IMR-90 (cell line): ENCODE data around the gene LRP1B. TPM values are rescaled to one million over a fixed set of nuclear protein-coding genes. Genes with fewer than 3 reads are reported as not detected.

Source experiments
- ATAC-seq: fragments of 200-7000 bp; cut with Tn5 transposase; 2 replicates; pipeline ENCODE4 v1.9.1; 2020; ENCODE audit warnings: low read depth, mild to moderate bottlenecking, moderate library complexity
- BruUV-seq: library from RNA; stranded (reverse); fragments of 400-500 nt; replicated peaks from 2 replicates; lab custom pipeline; 2021; lab: Mats Ljungman, UMichigan
- CTCF ChIA-PET: fragments of 300-600 bp; formaldehyde crosslinking; extraction: SDS; loops from one replicate; lab custom pipeline; 2021; ENCODE audit warnings: antibody characterized with exemption; lab: Yijun Ruan, JAX
- POLR2A ChIA-PET: fragments of 300-600 bp; sonication (Branson Sonifier 250); formaldehyde crosslinking; loops from one replicate; lab custom pipeline; 2022; ENCODE audit warnings: antibody characterized with exemption; ENCODE audit not compliant: unreplicated experiment; lab: Charles Lee
- DNase-seq: peaks from one replicate; pipeline ENCODE4 v3.0.0; 2013
- H2AFZ ChIP-seq: replicated peaks from 2 replicates; pipeline ENCODE3; 2013; ENCODE audit warnings: low read length, mild to moderate bottlenecking; ENCODE audit not compliant: poor library complexity
- H2AK5ac ChIP-seq: 2 replicates; pipeline ENCODE4 v1.6.1; 2013; ENCODE audit warnings: low read depth, low read length, inconsistent platforms
- H2AK9ac ChIP-seq: replicated peaks from 2 replicates; pipeline ENCODE3; 2013; ENCODE audit warnings: mild to moderate bottlenecking, low read depth, low read length, moderate library complexity; ENCODE audit not compliant: poor library complexity
- H2BK120ac ChIP-seq: 2 replicates; pipeline ENCODE4 v1.6.1; 2013; ENCODE audit warnings: low read depth, low read length, inconsistent platforms
- H2BK15ac ChIP-seq: 3 replicates; pipeline ENCODE4 v1.6.1; 2013; ENCODE audit warnings: low read depth, low read length, inconsistent platforms
- H2BK20ac ChIP-seq: 2 replicates; pipeline ENCODE4 v1.6.1; 2013; ENCODE audit warnings: low read depth, mild to moderate bottlenecking, inconsistent platforms, low read length, moderate library complexity
- H2BK5ac ChIP-seq: 2 replicates; pipeline ENCODE4 v1.6.1; 2013; ENCODE audit warnings: mild to moderate bottlenecking, low read depth, low read length, inconsistent platforms; ENCODE audit not compliant: poor library complexity, severe bottlenecking
- H3K14ac ChIP-seq: replicated peaks from 2 replicates; pipeline ENCODE4 v1.6.1; 2013; ENCODE audit warnings: low read depth, low read length, inconsistent platforms
- H3K18ac ChIP-seq: 2 replicates; pipeline ENCODE4 v1.6.1; 2013; ENCODE audit warnings: low read depth, low read length, control low read depth
- H3K23ac ChIP-seq: 2 replicates; pipeline ENCODE4 v1.6.1; 2013; ENCODE audit warnings: low read depth, low read length, inconsistent platforms
- H3K27ac ChIP-seq: 2 replicates; pipeline ENCODE4 v1.5.1; 2013; ENCODE audit warnings: mild to moderate bottlenecking, control low read depth, low read length; ENCODE audit not compliant: insufficient read depth
- H3K27me3 ChIP-seq: 2 replicates; pipeline ENCODE4 v1.6.1; 2013; ENCODE audit warnings: low read length; ENCODE audit not compliant: control insufficient read depth, insufficient read depth
- H3K36me3 ChIP-seq: 2 replicates; pipeline ENCODE4 v1.6.1; 2013; ENCODE audit warnings: low read length, mixed read lengths; ENCODE audit not compliant: control insufficient read depth, insufficient read depth
- H3K4ac ChIP-seq: 2 replicates; pipeline ENCODE4 v1.6.1; 2013; ENCODE audit warnings: low read depth, low read length, inconsistent platforms
- H3K4me1 ChIP-seq: 2 replicates; pipeline ENCODE4 v1.6.1; 2013; ENCODE audit warnings: low read length, mixed read lengths; ENCODE audit not compliant: control insufficient read depth, insufficient read depth
- H3K4me2 ChIP-seq: 2 replicates; pipeline ENCODE4 v1.6.1; 2013; ENCODE audit warnings: low read depth, mild to moderate bottlenecking, control low read depth, low read length, moderate library complexity
- H3K4me3 ChIP-seq: 2 replicates; pipeline ENCODE4 v1.5.1; 2013; ENCODE audit warnings: low read depth, mild to moderate bottlenecking, control low read depth, low read length, moderate library complexity; ENCODE audit not compliant: insufficient read depth
- H3K56ac ChIP-seq: 2 replicates; pipeline ENCODE4 v1.6.1; 2013; ENCODE audit warnings: low read length, inconsistent platforms; ENCODE audit not compliant: insufficient read depth; ENCODE audit errors: extremely low read depth
- H3K79me1 ChIP-seq, 2 experiments: 2 replicates each; pipeline ENCODE4 v1.6.1; 2013; ENCODE audit warnings: low read length in 2 of 2, inconsistent platforms in 1 of 2, low read depth in 1 of 2
- H3K9ac ChIP-seq: 2 replicates; pipeline ENCODE4 v1.6.1; 2013; ENCODE audit warnings: low read depth, low read length, control low read depth
- H3K9me1 ChIP-seq: 2 replicates; pipeline ENCODE4 v1.6.1; 2013; ENCODE audit warnings: low read length, inconsistent platforms; ENCODE audit not compliant: insufficient read depth
- H3K9me3 ChIP-seq: 2 replicates; pipeline ENCODE4 v1.6.1; 2013; ENCODE audit warnings: low read length; ENCODE audit not compliant: control insufficient read depth, insufficient read depth
- H4K20me1 ChIP-seq: 2 replicates; pipeline ENCODE4 v1.6.1; 2013; ENCODE audit warnings: low read length, inconsistent platforms; ENCODE audit not compliant: insufficient read depth
- H4K5ac ChIP-seq: 2 replicates; pipeline ENCODE4 v1.6.1; 2013; ENCODE audit warnings: mild to moderate bottlenecking, low read depth, low read length, control low read depth
- H4K8ac ChIP-seq, 2 experiments: 2 replicates each; pipeline ENCODE4 v1.6.1; 2013; ENCODE audit warnings: low read depth in 2 of 2, low read length in 2 of 2, control low read depth in 1 of 2, inconsistent platforms in 1 of 2
- H4K91ac ChIP-seq: 2 replicates; pipeline ENCODE4 v1.6.1; 2013; ENCODE audit warnings: low read depth, low read length, inconsistent platforms; ENCODE audit not compliant: insufficient read depth
- BHLHE40 ChIP-seq: fragments of 150-350 bp; IDR thresholded peaks from 2 replicates; pipeline ENCODE4 v1.6.1; 2016; ENCODE audit warnings: mild to moderate bottlenecking, low read depth, low read length
- CEBPB ChIP-seq: IDR thresholded peaks from 2 replicates; pipeline ENCODE4 v1.6.1; 2012; ENCODE audit warnings: low read depth, low read length, improper control_type of control experiment
- CHD1 ChIP-seq: IDR thresholded peaks from 2 replicates; pipeline ENCODE4 v1.6.1; 2012; ENCODE audit warnings: low read depth, low read length, improper control_type of control experiment
- FOS ChIP-seq: fragments of 150-350 bp; IDR thresholded peaks from 2 replicates; pipeline ENCODE4 v1.6.1; 2016; ENCODE audit warnings: low read depth, low read length
- MAFK ChIP-seq: IDR thresholded peaks from 2 replicates; pipeline ENCODE4 v1.6.1; 2012; ENCODE audit warnings: low read depth, low read length, improper control_type of control experiment
- MXI1 ChIP-seq: IDR thresholded peaks from 2 replicates; pipeline ENCODE4 v1.6.1; 2012; ENCODE audit warnings: low read depth, mild to moderate bottlenecking, low read length, moderate library complexity, borderline replicate concordance
- POLR2A ChIP-seq: IDR thresholded peaks from 2 replicates; pipeline ENCODE4 v1.6.1; 2012; ENCODE audit warnings: mild to moderate bottlenecking, low read depth, low read length
- RAD21 ChIP-seq: IDR thresholded peaks from 2 replicates; pipeline ENCODE4 v1.6.1; 2012; ENCODE audit warnings: low read length, improper control_type of control experiment
- RCOR1 ChIP-seq: IDR thresholded peaks from 2 replicates; pipeline ENCODE4 v1.6.1; 2012; ENCODE audit warnings: mild to moderate bottlenecking, low read length, improper control_type of control experiment; ENCODE audit not compliant: insufficient replicate concordance
- RFX5 ChIP-seq: IDR thresholded peaks from 2 replicates; pipeline ENCODE4 v1.8.0; 2012; ENCODE audit warnings: low read depth, mild to moderate bottlenecking, low read length, moderate library complexity
- SMC3 ChIP-seq: fragments of 150-350 bp; IDR thresholded peaks from 2 replicates; pipeline ENCODE4 v1.6.1; 2016; ENCODE audit warnings: low read depth, mild to moderate bottlenecking, antibody characterized with exemption, low read length, moderate library complexity
- WGBS, 2 experiments: methylation state at CpG; one replicate each; pipeline versions ENCODE4 v1.1.5 to v1.1.7; 2013; ENCODE audit warnings: missing lambda C conversion rate in 2 of 2; ENCODE audit not compliant: insufficient read length in 1 of 2; ENCODE audit errors: extremely low coverage in 2 of 2; 5-methylcytosine and 5-hydroxymethylcytosine counted together
- dilution Hi-C: fragments of 300-500 bp; cut with HindIII; formaldehyde crosslinking; loops from one replicate; pipeline ENCODE4 v1.14.3; 2018; ENCODE audit warnings: low sequenced_read_pairs; ENCODE audit not compliant: unreplicated experiment
- in situ Hi-C: fragments of 300-500 bp; cut with MboI; formaldehyde crosslinking; loops from 3 replicates; pipeline ENCODE4 v1.14.3; 2019; ENCODE audit warnings: low sequenced_read_pairs, inconsistent platforms, mixed read lengths
- intact Hi-C: fragments of 100-400 bp; cut with micrococcal nuclease; formaldehyde crosslinking; loops from 2 replicates; pipeline ENCODE4 v1.10.0; 2022
- polyA plus RNA-seq, 3 experiments: library from polyadenylated mRNA; depleted of rRNA; stranded (reverse); fragments of >200 nt; gene quantifications; 2 replicates each; pipeline ENCODE4 v1.2.3, GENCODE V29; 2012; ENCODE audit warnings: low replicate concordance in 1 of 3
- total RNA-seq: library from RNA; depleted of rRNA; stranded (reverse); fragments of >200 nt; gene quantifications from 2 replicates; pipeline ENCODE4 v1.2.3, GENCODE V29; 2012
- TF ChIP-seq, protein P1 (sequence below): fragments of 150-350 bp; IDR thresholded peaks from 2 replicates; pipeline ENCODE4 v1.6.1; 2016; ENCODE audit warnings: low read depth, mild to moderate bottlenecking, low read length, moderate library complexity, borderline replicate concordance
- TF ChIP-seq, protein P2 (sequence below): fragments of 150-350 bp; IDR thresholded peaks from 2 replicates; pipeline ENCODE4 v1.6.1; 2017; ENCODE audit warnings: mild to moderate bottlenecking, antibody characterized with exemption, low read length, low read depth
- TF ChIP-seq, protein P3 (sequence below): conservative IDR thresholded peaks from 2 replicates; pipeline ENCODE4 v1.5.1; 2012; ENCODE audit warnings: mild to moderate bottlenecking, low read depth, low read length, improper control_type of control experiment

Gene LRP1B
- total and polyA plus RNA-seq, 2 of the 4 experiments (the other 2 are of a cell fraction): under 0.01 to 0.02 TPM

GRCh38 chr2:141513853-141514252 is 617.0 kb downstream of the LRP1B start:
- intact Hi-C loops: no loop called here
- in situ Hi-C loops: no loop called here
- H2AFZ ChIP-seq: no peak overlapping the region
- H4K5ac ChIP-seq: no peak overlapping the region
- no peak overlapping the region for H3K4me2 ChIP-seq
- no peaks in the 10 kb centered on the region for H3K27me3 ChIP-seq
- no peak overlapping the region for H2BK5ac ChIP-seq
- ChIA-PET POLR2A (no interaction called here), CTCF (no interaction called here)
- no CpG with 5 or more reads among the region's 2 CpGs for WGBS, 2 experiments
- no peak overlapping the region for H3K14ac ChIP-seq
- no peak overlapping the region for H2BK20ac ChIP-seq
- H3K9ac ChIP-seq: no peak overlapping the region
- no peak for ATAC-seq
- H3K18ac ChIP-seq: no peak overlapping the region
- no peak for DNase-seq
- H3K23ac ChIP-seq: no peak overlapping the region
- H2BK120ac ChIP-seq: no peak overlapping the region
- H3K9me1 ChIP-seq: no peaks in the 10 kb centered on the region
- no peak overlapping the region for H2BK15ac ChIP-seq
- H3K36me3 ChIP-seq: no peaks in the 10 kb centered on the region
- no TSS peak for BruUV-seq
- no peak overlapping the region for H3K27ac ChIP-seq
- H3K9me3 ChIP-seq: no peaks in the 10 kb centered on the region
- H3K79me1 ChIP-seq: no peaks in the 10 kb centered on the region
- H2AK5ac ChIP-seq: no peak overlapping the region
- no peak overlapping the region for H3K56ac ChIP-seq
- TF ChIP-seq FOS: no peak
- TF ChIP-seq, protein P1, sequence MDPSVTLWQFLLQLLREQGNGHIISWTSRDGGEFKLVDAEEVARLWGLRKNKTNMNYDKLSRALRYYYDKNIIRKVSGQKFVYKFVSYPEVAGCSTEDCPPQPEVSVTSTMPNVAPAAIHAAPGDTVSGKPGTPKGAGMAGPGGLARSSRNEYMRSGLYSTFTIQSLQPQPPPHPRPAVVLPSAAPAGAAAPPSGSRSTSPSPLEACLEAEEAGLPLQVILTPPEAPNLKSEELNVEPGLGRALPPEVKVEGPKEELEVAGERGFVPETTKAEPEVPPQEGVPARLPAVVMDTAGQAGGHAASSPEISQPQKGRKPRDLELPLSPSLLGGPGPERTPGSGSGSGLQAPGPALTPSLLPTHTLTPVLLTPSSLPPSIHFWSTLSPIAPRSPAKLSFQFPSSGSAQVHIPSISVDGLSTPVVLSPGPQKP: no peak
- TF ChIP-seq CHD1: no peak
- TF ChIP-seq BHLHE40: no peak
- no peak for TF ChIP-seq SMC3
- TF ChIP-seq POLR2A: no peak
- TF ChIP-seq, protein P2, sequence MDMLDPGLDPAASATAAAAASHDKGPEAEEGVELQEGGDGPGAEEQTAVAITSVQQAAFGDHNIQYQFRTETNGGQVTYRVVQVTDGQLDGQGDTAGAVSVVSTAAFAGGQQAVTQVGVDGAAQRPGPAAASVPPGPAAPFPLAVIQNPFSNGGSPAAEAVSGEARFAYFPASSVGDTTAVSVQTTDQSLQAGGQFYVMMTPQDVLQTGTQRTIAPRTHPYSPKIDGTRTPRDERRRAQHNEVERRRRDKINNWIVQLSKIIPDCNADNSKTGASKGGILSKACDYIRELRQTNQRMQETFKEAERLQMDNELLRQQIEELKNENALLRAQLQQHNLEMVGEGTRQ: no peak
- no peak for TF ChIP-seq MAFK
- no peak for TF ChIP-seq RFX5
- no peak for TF ChIP-seq RAD21
- no peak for TF ChIP-seq MXI1
- TF ChIP-seq, protein P3, sequence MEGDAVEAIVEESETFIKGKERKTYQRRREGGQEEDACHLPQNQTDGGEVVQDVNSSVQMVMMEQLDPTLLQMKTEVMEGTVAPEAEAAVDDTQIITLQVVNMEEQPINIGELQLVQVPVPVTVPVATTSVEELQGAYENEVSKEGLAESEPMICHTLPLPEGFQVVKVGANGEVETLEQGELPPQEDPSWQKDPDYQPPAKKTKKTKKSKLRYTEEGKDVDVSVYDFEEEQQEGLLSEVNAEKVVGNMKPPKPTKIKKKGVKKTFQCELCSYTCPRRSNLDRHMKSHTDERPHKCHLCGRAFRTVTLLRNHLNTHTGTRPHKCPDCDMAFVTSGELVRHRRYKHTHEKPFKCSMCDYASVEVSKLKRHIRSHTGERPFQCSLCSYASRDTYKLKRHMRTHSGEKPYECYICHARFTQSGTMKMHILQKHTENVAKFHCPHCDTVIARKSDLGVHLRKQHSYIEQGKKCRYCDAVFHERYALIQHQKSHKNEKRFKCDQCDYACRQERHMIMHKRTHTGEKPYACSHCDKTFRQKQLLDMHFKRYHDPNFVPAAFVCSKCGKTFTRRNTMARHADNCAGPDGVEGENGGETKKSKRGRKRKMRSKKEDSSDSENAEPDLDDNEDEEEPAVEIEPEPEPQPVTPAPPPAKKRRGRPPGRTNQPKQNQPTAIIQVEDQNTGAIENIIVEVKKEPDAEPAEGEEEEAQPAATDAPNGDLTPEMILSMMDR: no peak
- TF ChIP-seq RCOR1: no peak
- TF ChIP-seq CEBPB: no peak
- H3K4ac ChIP-seq: no peak overlapping the region
- no peaks in the 10 kb centered on the region for H4K20me1 ChIP-seq
- H4K91ac ChIP-seq: no peak overlapping the region
- H3K4me1 ChIP-seq: peaks cover 2% of the 10 kb centered on the region; the same call in 1 of the 2 replicates
- dilution Hi-C loops: no loop called here
- no peak overlapping the region for H3K4me3 ChIP-seq
- H4K8ac ChIP-seq: no peak overlapping the region
- no peak overlapping the region for H2AK9ac ChIP-seq
